ENCODE data around the gene LRRC18. TPM values are rescaled to one million over a fixed set of nuclear protein-coding genes. Genes with fewer than 3 reads are reported as not detected.

Gene LRRC18
- total RNA-seq, 1 donor from 2014 or later, result not detected

- no peaks in the 10 kb centered on the region for H3K9me3 Mint-ChIP-seq
- no peak for TF ChIP-seq CTCF (conservative IDR thresholded peaks at IDR 0.05)
- no peak overlapping the region for H3K27ac Mint-ChIP-seq
- H3K4me3 Mint-ChIP-seq, result no peak overlapping the region
- H3K36me3 Mint-ChIP-seq, result no peaks in the 10 kb centered on the region
- no peak for DNase-seq (ENCODE audit: extremely low spot score, unreplicated experiment)
- peaks cover 6% of the 10 kb centered on the region for H3K27me3 Mint-ChIP-seq
- no peaks in the 10 kb centered on the region for H3K4me1 Mint-ChIP-seq (ENCODE audit: unreplicated experiment)
Measured at GRCh38 chr10:48906841-48907240, 32.8 kb downstream of the LRRC18 start.

GRCh38 chr10:48905311-48905710 lies 34.3 kb downstream of the LRRC18 start:
- Mint-ChIP-seq H3K27me3 (peaks cover 6% of the 10 kb centered on the region), H3K36me3 (no peaks in the 10 kb centered on the region), H3K4me1 (ENCODE audit: unreplicated experiment) (no peaks in the 10 kb centered on the region), H3K9me3 (no peaks in the 10 kb centered on the region), H3K27ac (no peak overlapping the region), H3K4me3 (no peak overlapping the region)
- no peak for TF ChIP-seq CTCF (conservative IDR thresholded peaks at IDR 0.05)
- DNase-seq (ENCODE audit: extremely low spot score, unreplicated experiment), result no peak

GRCh38 chr10:48904861-48905260 lies 34.8 kb downstream of the LRRC18 start:
- Mint-ChIP-seq H3K9me3 (no peaks in the 10 kb centered on the region), H3K27ac (no peak overlapping the region), H3K27me3 (peaks cover 6% of the 10 kb centered on the region), H3K4me1 (ENCODE audit: unreplicated experiment) (no peaks in the 10 kb centered on the region), H3K36me3 (no peaks in the 10 kb centered on the region), H3K4me3 (no peak overlapping the region)
- TF ChIP-seq CTCF (conservative IDR thresholded peaks at IDR 0.05), result no peak
- DNase-seq (ENCODE audit: extremely low spot score, unreplicated experiment), result peak; percentile 31

GRCh38 chr10:48903151-48903550 lies 36.5 kb downstream of the LRRC18 start:
- peaks cover 3% of the 10 kb centered on the region for H3K27me3 Mint-ChIP-seq
- no peaks in the 10 kb centered on the region for H3K4me1 Mint-ChIP-seq (ENCODE audit: unreplicated experiment)
- DNase-seq (ENCODE audit: extremely low spot score, unreplicated experiment), result no peak
- no peak overlapping the region for H3K4me3 Mint-ChIP-seq
- H3K9me3 Mint-ChIP-seq, result no peaks in the 10 kb centered on the region
- H3K27ac Mint-ChIP-seq, result no peak overlapping the region
- H3K36me3 Mint-ChIP-seq, result no peaks in the 10 kb centered on the region
- TF ChIP-seq CTCF (conservative IDR thresholded peaks at IDR 0.05), result no peak

GRCh38 chr10:48902096-48902495 lies 37.5 kb downstream of the LRRC18 start:
- H3K9me3 Mint-ChIP-seq, result no peaks in the 10 kb centered on the region
- no peak for TF ChIP-seq CTCF (conservative IDR thresholded peaks at IDR 0.05)
- no peaks in the 10 kb centered on the region for H3K4me1 Mint-ChIP-seq (ENCODE audit: unreplicated experiment)
- H3K27ac Mint-ChIP-seq, result no peak overlapping the region
- no peak overlapping the region for H3K4me3 Mint-ChIP-seq
- peaks cover 3% of the 10 kb centered on the region for H3K27me3 Mint-ChIP-seq
- no peaks in the 10 kb centered on the region for H3K36me3 Mint-ChIP-seq
- DNase-seq (ENCODE audit: extremely low spot score, unreplicated experiment), result peak; percentile 42

- no peak for TF ChIP-seq CTCF (conservative IDR thresholded peaks at IDR 0.05)
- Mint-ChIP-seq H3K4me3 (no peak overlapping the region), H3K27ac (no peak overlapping the region), H3K4me1 (ENCODE audit: unreplicated experiment) (no peaks in the 10 kb centered on the region), H3K36me3 (no peaks in the 10 kb centered on the region), H3K9me3 (no peaks in the 10 kb centered on the region), H3K27me3 (peaks cover 3% of the 10 kb centered on the region)
- peak; percentile 3 for DNase-seq (ENCODE audit: extremely low spot score, unreplicated experiment)
Measured at GRCh38 chr10:48901319-48901718, 38.3 kb downstream of the LRRC18 start.

Measured in type B pancreatic cell (in vitro differentiated cells).